HepG2 (cell line): Measurements from ENCODE around the gene SRXN1. TPM values are rescaled to one million over a fixed set of nuclear protein-coding genes. Genes with fewer than 3 reads are reported as not detected.

ENCODE experiments used
- ADNP ChIP-seq: sonication (generic); formaldehyde crosslinking; IDR thresholded peaks from 2 replicates; pipeline ENCODE4 v1.4.0; 2020; ENCODE audit warnings: missing genetic modification reagents
- CHCHD3 ChIP-seq: sonication (generic); formaldehyde crosslinking; IDR thresholded peaks from 2 replicates; pipeline ENCODE4 v1.8.0; 2022; ENCODE audit warnings: mild to moderate bottlenecking, missing genetic modification reagents, moderate library complexity
- HNRNPL ChIP-seq: fragments of 200-400 bp; formaldehyde crosslinking; IDR thresholded peaks from 2 replicates; pipeline ENCODE4 v1.6.1; 2017; ENCODE audit warnings: mild to moderate bottlenecking, low read depth, low read length
- LBX2 ChIP-seq: sonication (generic); formaldehyde crosslinking; IDR thresholded peaks from 2 replicates; pipeline ENCODE4 v1.5.0; 2020; ENCODE audit warnings: missing genetic modification reagents, mild to moderate bottlenecking, borderline replicate concordance
- NFKB2 ChIP-seq: sonication (generic); formaldehyde crosslinking; IDR thresholded peaks from 2 replicates; pipeline ENCODE4 v1.4.0; 2020; ENCODE audit warnings: missing genetic modification reagents, borderline replicate concordance
- PHF8 ChIP-seq: sonication (generic); formaldehyde crosslinking; IDR thresholded peaks from 2 replicates; pipeline ENCODE4 v1.5.0; 2020; ENCODE audit warnings: missing genetic modification reagents
- POLR2G ChIP-seq: fragments of 200-400 bp; formaldehyde crosslinking; IDR thresholded peaks from 2 replicates; pipeline ENCODE4 v1.6.1; 2018; ENCODE audit warnings: mild to moderate bottlenecking, low read depth, low read length, moderate library complexity
- SRY ChIP-seq: sonication (generic); formaldehyde crosslinking; IDR thresholded peaks from 2 replicates; pipeline ENCODE4 v1.8.0; 2022; ENCODE audit warnings: mild to moderate bottlenecking, missing genetic modification reagents
- TEAD3 ChIP-seq: optimal IDR thresholded peaks from 2 replicates; pipeline ENCODE3; 2016; ENCODE audit warnings: borderline replicate concordance
- THAP9 ChIP-seq: sonication (generic); formaldehyde crosslinking; IDR thresholded peaks from 2 replicates; pipeline ENCODE4; 2020; ENCODE audit warnings: missing genetic modification reagents, mild to moderate bottlenecking, borderline replicate concordance
- TOPORS ChIP-seq: sonication (generic); formaldehyde crosslinking; IDR thresholded peaks from 2 replicates; pipeline ENCODE4 v1.8.0; 2023; ENCODE audit warnings: mild to moderate bottlenecking, missing genetic modification reagents
- ZBED4 ChIP-seq: sonication (generic); formaldehyde crosslinking; IDR thresholded peaks from 2 replicates; pipeline ENCODE4 v1.4.0; 2020; ENCODE audit warnings: missing genetic modification reagents, borderline replicate concordance
- ZBTB44 ChIP-seq: sonication (generic); formaldehyde crosslinking; IDR thresholded peaks from 2 replicates; pipeline ENCODE4 v1.4.0; 2020; ENCODE audit warnings: missing genetic modification reagents
- ZFP62 ChIP-seq: sonication (generic); formaldehyde crosslinking; IDR thresholded peaks from 2 replicates; pipeline ENCODE4 v1.4.0; 2020; ENCODE audit warnings: missing genetic modification reagents
- ZNF333 ChIP-seq: sonication (generic); formaldehyde crosslinking; IDR thresholded peaks from 2 replicates; pipeline ENCODE4 v1.4.0; 2020; ENCODE audit warnings: mild to moderate bottlenecking, missing genetic modification reagents, borderline replicate concordance
- ZNF441 ChIP-seq: sonication (generic); formaldehyde crosslinking; IDR thresholded peaks from 2 replicates; pipeline ENCODE4 v1.7.0; 2021; ENCODE audit warnings: missing genetic modification reagents, borderline replicate concordance
- ZNF580 ChIP-seq: IDR thresholded peaks from 2 replicates; pipeline ENCODE4 v1.6.1; 2016; ENCODE audit warnings: low read depth, borderline replicate concordance
- polyA plus RNA-seq, 8 experiments: library from polyadenylated mRNA; depleted of rRNA in 3 of 8; stranded (reverse) in 7 of 8; unstranded in 1 of 8; fragments of >200 nt; fragmentation: Illumina TruSeq in 4 of 8; extraction: Trizol in 4 of 8; gene quantifications; 2 replicates each; pipeline versions ENCODE4 v1.2.1 to v1.2.3, GENCODE V29; 2011 to 2016; ENCODE audit warnings: low read depth in 4 of 8, missing spikeins in 1 of 8, mixed read lengths in 1 of 8; ENCODE audit not compliant: insufficient read depth in 1 of 8
- total RNA-seq, 5 experiments: library from RNA; depleted of rRNA; stranded (reverse); fragments of >200 nt; fragmentation: Illumina TruSeq; extraction: Trizol; gene quantifications; 2 replicates each; pipeline ENCODE4 v1.2.3, GENCODE V29; 2016; ENCODE audit warnings: low read depth in 1 of 5
- TF ChIP-seq, protein P1 (sequence below): sonication (generic); formaldehyde crosslinking; IDR thresholded peaks from 2 replicates; pipeline ENCODE4 v1.5.1; 2020; ENCODE audit warnings: mild to moderate bottlenecking, moderate library complexity, missing genetic modification reagents

SRXN1 gene
- total and polyA plus RNA-seq, 2 of the 13 experiments (the other 11 are each of a cell fraction or from before 2014, with no cell fraction given), result 29.9 to 87.7 TPM

DNA sequence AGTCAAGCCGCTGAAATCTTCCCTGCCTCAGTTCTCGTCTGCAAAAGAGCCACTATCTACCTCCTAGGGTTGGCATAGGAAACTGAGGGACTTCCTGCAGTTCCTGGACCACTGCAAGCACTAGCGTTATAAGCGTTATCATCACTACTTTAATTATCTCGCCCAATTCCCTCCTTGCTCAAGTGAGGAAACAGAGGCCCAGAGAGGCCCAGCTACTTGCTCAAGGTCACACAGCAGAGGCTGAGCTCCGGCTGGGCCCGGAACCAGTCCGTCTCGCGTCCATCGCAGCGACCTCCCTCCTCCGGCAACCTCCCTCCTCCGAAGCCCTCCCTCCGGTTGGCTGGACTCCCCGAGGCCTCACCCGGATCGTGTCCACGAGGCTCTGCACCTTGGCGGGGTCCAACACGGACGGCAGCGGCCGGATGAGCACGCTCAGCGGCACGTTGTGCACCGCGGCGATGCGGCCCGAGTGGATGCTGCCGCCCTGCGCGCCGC, 338 bp downstream of the SRXN1 start (continued):
- TF ChIP-seq NFKB2 (CRISPR knock-in tag), result peak; percentile 58; the same call in 1 of the 2 replicates
- 0 out of 2 replicates have a peak, but pooled peaks have one; percentile 16 for TF ChIP-seq ZNF580 (CRISPR knock-in tag)
- TF ChIP-seq, protein P1, sequence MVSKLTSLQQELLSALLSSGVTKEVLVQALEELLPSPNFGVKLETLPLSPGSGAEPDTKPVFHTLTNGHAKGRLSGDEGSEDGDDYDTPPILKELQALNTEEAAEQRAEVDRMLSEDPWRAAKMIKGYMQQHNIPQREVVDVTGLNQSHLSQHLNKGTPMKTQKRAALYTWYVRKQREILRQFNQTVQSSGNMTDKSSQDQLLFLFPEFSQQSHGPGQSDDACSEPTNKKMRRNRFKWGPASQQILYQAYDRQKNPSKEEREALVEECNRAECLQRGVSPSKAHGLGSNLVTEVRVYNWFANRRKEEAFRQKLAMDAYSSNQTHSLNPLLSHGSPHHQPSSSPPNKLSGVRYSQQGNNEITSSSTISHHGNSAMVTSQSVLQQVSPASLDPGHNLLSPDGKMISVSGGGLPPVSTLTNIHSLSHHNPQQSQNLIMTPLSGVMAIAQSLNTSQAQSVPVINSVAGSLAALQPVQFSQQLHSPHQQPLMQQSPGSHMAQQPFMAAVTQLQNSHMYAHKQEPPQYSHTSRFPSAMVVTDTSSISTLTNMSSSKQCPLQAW (CRISPR knock-in tag), result 0 out of 2 replicates have a peak, but pooled peaks have one; percentile 32
- TF ChIP-seq ZNF441, result 0 out of 2 replicates have a peak, but pooled peaks have one; percentile 14
- peak; percentile 4 for TF ChIP-seq TEAD3 (CRISPR knock-in tag)
- TF ChIP-seq SRY, result 0 out of 2 replicates have a peak, but pooled peaks have one; percentile 26
- TF ChIP-seq TOPORS (CRISPR knock-in tag), result peak; percentile 69; the same call in 1 of the 2 replicates
- peak; percentile 19; the same call in 1 of the 2 replicates for TF ChIP-seq ZNF333 (CRISPR knock-in tag)
- peak; percentile 77; the same call in 1 of the 2 replicates for TF ChIP-seq PHF8 (CRISPR knock-in tag)
- peak; percentile 48; the same call in 1 of the 2 replicates for TF ChIP-seq CHCHD3 (CRISPR knock-in tag)
- 0 out of 2 replicates have a peak, but pooled peaks have one; percentile 46 for TF ChIP-seq HNRNPL
- TF ChIP-seq LBX2, result peak; percentile 12; the same call in 1 of the 2 replicates
- peak; percentile 77 for TF ChIP-seq THAP9
- TF ChIP-seq ZBTB44 (CRISPR knock-in tag), result no peak
- TF ChIP-seq POLR2G, result peak; percentile 28; the same call in 1 of the 2 replicates
- no peak for TF ChIP-seq ZFP62 (CRISPR knock-in tag)
- TF ChIP-seq ZBED4, result 0 out of 2 replicates have a peak, but pooled peaks have one; percentile 3
- peak; percentile 97 for TF ChIP-seq ADNP (CRISPR knock-in tag)
